Measurements from ENCODE around the gene PLA2G7. TPM values are rescaled to one million over a fixed set of nuclear protein-coding genes. Genes with fewer than 3 reads are reported as not detected.

Gene PLA2G7
- total RNA-seq = 0.63 and 1.1 TPM in 2 replicates
- 0.28 TPM for total RNA-seq (2013)
- 0.04 and 0.13 TPM in 2 replicates for polyA plus RNA-seq
- polyA minus RNA-seq = not detected in 2 replicates

GRCh38 chr6:46734867-46735719, at the start of gene PLA2G7:
TSS of gene PLA2G7 (minus strand) at chr6:46735375. CDS start at chr6:46722891, 12,484 bp downstream.
- H3K27me3 ChIP-seq (replicated peaks in 1 of 4; ENCODE audit: control extremely low read depth in 1 of 4, control insufficient read depth in 3 of 4, insufficient read depth in 4 of 4, low read length in 3 of 4) = peaks cover 0 to 24% (median 14%) of the 10 kb centered on the region in 4 experiments
- 3% methylated on average over 73 of the region's 73 CpGs for WGBS (ENCODE audit: insufficient coverage)
- H4K20me1 ChIP-seq (ENCODE audit: control insufficient read depth, insufficient read depth, low read length, poor library complexity, severe bottlenecking) = no peaks in the 10 kb centered on the region
- Mint-ChIP-seq H3K9me3 (ENCODE audit: insufficient read depth) (no peaks in the 10 kb centered on the region), H3K27me3 (peaks cover 61% of the 10 kb centered on the region), H3K4me1 (peaks cover 12% of the 10 kb centered on the region), H3K27ac (no peak within 1 kb of the TSS), H3K4me3 (peak within 1 kb of the TSS; percentile 56)
- ChIA-PET POLR2A (interaction anchor here (0.8 kb wide), 1 partner anchor 163 kb away, joined by 8 read pairs; no protein-coding TSS in a partner anchor), CTCF (no interaction called here)
- H3K27ac ChIP-seq (ENCODE audit: low read length in 2 of 2) = no peak within 1 kb of the TSS
- ATAC-seq (ENCODE audit: low read depth) (no peak), DNase-seq (peak; percentile 3)
- intact Hi-C loops (cut with micrococcal nuclease) = no loop called here
- H3K4me3 ChIP-seq (ENCODE audit: control extremely low read depth in 1 of 5, extremely low read depth in 1 of 5, insufficient read depth in 1 of 5, low read depth in 2 of 5, low read length in 4 of 5) = peak within 1 kb of the TSS in 1 of 5 experiments; percentile 15
- peaks cover 4 to 8% of the 10 kb centered on the region in 2 donors for H3K4me1 ChIP-seq (ENCODE audit: control insufficient read depth in 2 of 2, insufficient read depth in 2 of 2, low read length in 2 of 2)
- H3K9me3 ChIP-seq (ENCODE audit: control extremely low read depth in 1 of 3, control insufficient read depth in 2 of 3, insufficient read depth in 1 of 3, low read length in 2 of 3) = no peaks in the 10 kb centered on the region
- H3K36me3 ChIP-seq (replicated peaks in 1 of 2; ENCODE audit: control extremely low read depth in 1 of 2, control insufficient read depth in 1 of 2, extremely low read depth in 1 of 2, insufficient read depth in 2 of 2, low read length in 1 of 2) = no peaks in the 10 kb centered on the region
- H3K9ac ChIP-seq (ENCODE audit: low read length) = no peak within 1 kb of the TSS
- peak within 1 kb of the TSS; percentile 49 for H3K4me2 ChIP-seq (replicated peaks; ENCODE audit: low read depth, low read length, poor library complexity, severe bottlenecking)
- H3K79me2 ChIP-seq (ENCODE audit: control insufficient read depth, insufficient read depth, low read length) = no peaks in the 10 kb centered on the region
- TF ChIP-seq, protein P1, sequence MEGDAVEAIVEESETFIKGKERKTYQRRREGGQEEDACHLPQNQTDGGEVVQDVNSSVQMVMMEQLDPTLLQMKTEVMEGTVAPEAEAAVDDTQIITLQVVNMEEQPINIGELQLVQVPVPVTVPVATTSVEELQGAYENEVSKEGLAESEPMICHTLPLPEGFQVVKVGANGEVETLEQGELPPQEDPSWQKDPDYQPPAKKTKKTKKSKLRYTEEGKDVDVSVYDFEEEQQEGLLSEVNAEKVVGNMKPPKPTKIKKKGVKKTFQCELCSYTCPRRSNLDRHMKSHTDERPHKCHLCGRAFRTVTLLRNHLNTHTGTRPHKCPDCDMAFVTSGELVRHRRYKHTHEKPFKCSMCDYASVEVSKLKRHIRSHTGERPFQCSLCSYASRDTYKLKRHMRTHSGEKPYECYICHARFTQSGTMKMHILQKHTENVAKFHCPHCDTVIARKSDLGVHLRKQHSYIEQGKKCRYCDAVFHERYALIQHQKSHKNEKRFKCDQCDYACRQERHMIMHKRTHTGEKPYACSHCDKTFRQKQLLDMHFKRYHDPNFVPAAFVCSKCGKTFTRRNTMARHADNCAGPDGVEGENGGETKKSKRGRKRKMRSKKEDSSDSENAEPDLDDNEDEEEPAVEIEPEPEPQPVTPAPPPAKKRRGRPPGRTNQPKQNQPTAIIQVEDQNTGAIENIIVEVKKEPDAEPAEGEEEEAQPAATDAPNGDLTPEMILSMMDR (IDR thresholded peaks at IDR 0.05) = no peak
- no peak for TF ChIP-seq EZH2 (IDR thresholded peaks at IDR 0.05; ENCODE audit: borderline replicate concordance, insufficient read depth, low read depth, low read length, poor library complexity, severe bottlenecking)
- H2AFZ ChIP-seq (ENCODE audit: insufficient read depth, low read depth, low read length, poor library complexity, severe bottlenecking) = peak within 1 kb of the TSS; percentile 55

GRCh38 chr6:46784535-46784934, 49.4 kb upstream of the PLA2G7 start:
- H3K27me3 ChIP-seq (replicated peaks in 1 of 4; ENCODE audit: control extremely low read depth in 1 of 4, control insufficient read depth in 3 of 4, insufficient read depth in 4 of 4, low read length in 3 of 4) = no peaks in the 10 kb centered on the region
- Mint-ChIP-seq H3K27me3 (peaks cover 10% of the 10 kb centered on the region), H3K9me3 (ENCODE audit: insufficient read depth) (no peaks in the 10 kb centered on the region), H3K4me1 (no peaks in the 10 kb centered on the region), H3K27ac (no peak overlapping the region), H3K4me3 (no peak overlapping the region)
- CTCF ChIA-PET = no interaction called here
- H3K9me3 ChIP-seq (ENCODE audit: control extremely low read depth in 1 of 3, control insufficient read depth in 2 of 3, insufficient read depth in 1 of 3, low read length in 2 of 3) = no peaks in the 10 kb centered on the region
- H3K4me3 ChIP-seq (ENCODE audit: control extremely low read depth in 1 of 5, extremely low read depth in 1 of 5, insufficient read depth in 1 of 5, low read depth in 2 of 5, low read length in 4 of 5) = no peak overlapping the region
- H3K79me2 ChIP-seq (ENCODE audit: control insufficient read depth, insufficient read depth, low read length) = no peaks in the 10 kb centered on the region
- H3K4me2 ChIP-seq (replicated peaks; ENCODE audit: low read depth, low read length, poor library complexity, severe bottlenecking) = no peak overlapping the region
- no peak for ATAC-seq (ENCODE audit: low read depth)
- POLR2A ChIA-PET = no interaction called here
- H2AFZ ChIP-seq (ENCODE audit: insufficient read depth, low read depth, low read length, poor library complexity, severe bottlenecking) = no peak overlapping the region
- no peak for DNase-seq
- no CpG with 5 or more reads among the region's 1 CpG for WGBS (ENCODE audit: insufficient coverage)
- intact Hi-C loops (cut with micrococcal nuclease) = no loop called here
- no peaks in the 10 kb centered on the region for H3K36me3 ChIP-seq (replicated peaks in 1 of 2; ENCODE audit: control extremely low read depth in 1 of 2, control insufficient read depth in 1 of 2, extremely low read depth in 1 of 2, insufficient read depth in 2 of 2, low read length in 1 of 2)
- no peak overlapping the region for H3K9ac ChIP-seq (ENCODE audit: low read length)
- H3K4me1 ChIP-seq (ENCODE audit: control insufficient read depth in 2 of 2, insufficient read depth in 2 of 2, low read length in 2 of 2) = no peaks in the 10 kb centered on the region
- no peak for TF ChIP-seq EZH2 (IDR thresholded peaks at IDR 0.05; ENCODE audit: borderline replicate concordance, insufficient read depth, low read depth, low read length, poor library complexity, severe bottlenecking)
- TF ChIP-seq, protein P1 (IDR thresholded peaks at IDR 0.05) = no peak
- no peak overlapping the region for H3K27ac ChIP-seq (ENCODE audit: low read length in 2 of 2)
- no peaks in the 10 kb centered on the region for H4K20me1 ChIP-seq (ENCODE audit: control insufficient read depth, insufficient read depth, low read length, poor library complexity, severe bottlenecking)

Measured in B cell (primary cell).